Measurements from ENCODE around the gene WFIKKN1. TPM values are rescaled to one million over a fixed set of nuclear protein-coding genes. Genes with fewer than 3 reads are reported as not detected.

Gene WFIKKN1
- total RNA-seq, 1 donor from 2014 or later = 0.94 TPM

- Mint-ChIP-seq H3K4me1 (peaks cover 7% of the 10 kb centered on the region), H3K27ac (no peak overlapping the region), H3K4me3 (no peak overlapping the region), H3K36me3 (no peaks in the 10 kb centered on the region), H3K9me3 (no peaks in the 10 kb centered on the region), H3K27me3 (ENCODE audit: low read depth) (no peaks in the 10 kb centered on the region)
- no peak for DNase-seq (ENCODE audit: low spot score in 2 of 2, unreplicated experiment in 2 of 2)
- TF ChIP-seq CTCF (IDR thresholded peaks at IDR 0.05; ENCODE audit: unreplicated experiment) = no peak
Measured at GRCh38 chr16:631808-632358, 1.1 kb downstream of the WFIKKN1 start.

GRCh38 chr16:632486-633335, 1.9 kb downstream of the WFIKKN1 start:
- no peak overlapping the region for H3K4me3 Mint-ChIP-seq
- H3K4me1 Mint-ChIP-seq = peaks cover 7% of the 10 kb centered on the region

GRCh38 chr16:633336-634050, 2.7 kb downstream of the WFIKKN1 start:
- Mint-ChIP-seq H3K4me1 (peaks cover 7% of the 10 kb centered on the region), H3K27ac (no peak overlapping the region), H3K9me3 (no peaks in the 10 kb centered on the region), H3K36me3 (no peaks in the 10 kb centered on the region), H3K4me3 (peak overlapping the region; percentile 62), H3K27me3 (ENCODE audit: low read depth) (no peaks in the 10 kb centered on the region)
- no peak for TF ChIP-seq CTCF (IDR thresholded peaks at IDR 0.05; ENCODE audit: unreplicated experiment)
- DNase-seq (ENCODE audit: low spot score in 2 of 2, unreplicated experiment in 2 of 2) = no peak

More at GRCh38 chr16:632486-633335, 1.9 kb downstream of the WFIKKN1 start:
- no peak for DNase-seq (ENCODE audit: low spot score in 2 of 2, unreplicated experiment in 2 of 2)
- Mint-ChIP-seq H3K27me3 (ENCODE audit: low read depth) (no peaks in the 10 kb centered on the region), H3K9me3 (no peaks in the 10 kb centered on the region), H3K27ac (no peak overlapping the region), H3K36me3 (no peaks in the 10 kb centered on the region)
- no peak for TF ChIP-seq CTCF (IDR thresholded peaks at IDR 0.05; ENCODE audit: unreplicated experiment)

- Mint-ChIP-seq H3K4me1 (peaks cover 10% of the 10 kb centered on the region), H3K9me3 (no peaks in the 10 kb centered on the region), H3K4me3 (peak overlapping the region; percentile 62), H3K27me3 (ENCODE audit: low read depth) (no peaks in the 10 kb centered on the region), H3K36me3 (no peaks in the 10 kb centered on the region), H3K27ac (no peak overlapping the region)
- no peak for DNase-seq (ENCODE audit: low spot score in 2 of 2, unreplicated experiment in 2 of 2)
- TF ChIP-seq CTCF (IDR thresholded peaks at IDR 0.05; ENCODE audit: unreplicated experiment) = no peak
Measured at GRCh38 chr16:634051-634670, 3.4 kb downstream of the WFIKKN1 start.

GRCh38 chr16:634996-635395, 4.2 kb downstream of the WFIKKN1 start:
- peak overlapping the region; percentile 30 for H3K27ac Mint-ChIP-seq
- H3K27me3 Mint-ChIP-seq (ENCODE audit: low read depth) = no peaks in the 10 kb centered on the region
- no peaks in the 10 kb centered on the region for H3K36me3 Mint-ChIP-seq
- no peaks in the 10 kb centered on the region for H3K9me3 Mint-ChIP-seq
- peak overlapping the region; percentile 62 for H3K4me3 Mint-ChIP-seq
- H3K4me1 Mint-ChIP-seq = peaks cover 10% of the 10 kb centered on the region
- TF ChIP-seq CTCF (IDR thresholded peaks at IDR 0.05; ENCODE audit: unreplicated experiment) = no peak
- no peak for DNase-seq (ENCODE audit: low spot score in 2 of 2, unreplicated experiment in 2 of 2)

All from mesothelial cell of epicardium (in vitro differentiated cells).